HEK293 (cell line): ENCODE data around the gene UFC1.

Experiments used
- CTCF ChIA-PET: fragments of 350-600 bp; formaldehyde crosslinking; extraction: SDS; loops from one replicate; lab custom pipeline; 2021; ENCODE audit warnings: antibody characterized with exemption; lab: Yijun Ruan, JAX
- POLR2A ChIA-PET: fragments of 300-600 bp; formaldehyde crosslinking; extraction: SDS; loops from one replicate; lab custom pipeline; 2020; ENCODE audit warnings: antibody characterized with exemption, inconsistent platforms; lab: Yijun Ruan, JAX
- H3K27ac ChIP-seq: fragments of 200-500 bp; sonication (Bioruptor generic); 2 replicates; pipeline ENCODE4 v1.5.1; 2014; ENCODE audit warnings: low read depth, low read length, control low read depth, inconsistent platforms; ENCODE audit errors: extremely low read depth
- H3K36me3 ChIP-seq, 2 experiments: fragments of 200-500 bp in 1 of 2; sonication (Bioruptor generic) in 1 of 2; 1 replicate in 1 of 2; 2 replicates in 1 of 2; pipeline ENCODE4 v1.5.1; 2014 to 2017; ENCODE audit warnings: inconsistent platforms in 2 of 2, low read length in 2 of 2; ENCODE audit not compliant: control insufficient read depth in 2 of 2, insufficient read depth in 1 of 2
- H3K4me1 ChIP-seq: fragments of 200-500 bp; sonication (Bioruptor generic); 2 replicates; pipeline ENCODE4 v1.5.1; 2014; ENCODE audit warnings: mild to moderate bottlenecking, low read length, inconsistent platforms; ENCODE audit not compliant: control insufficient read depth, insufficient read depth
- H3K4me3 ChIP-seq: 2 replicates; pipeline ENCODE4 v1.5.1; 2011; ENCODE audit warnings: low read depth, mild to moderate bottlenecking, control low read depth, low read length, moderate library complexity
- H3K9me3 ChIP-seq: fragments of 200-500 bp; sonication (Bioruptor generic); 2 replicates; pipeline ENCODE4 v1.5.1; 2014; ENCODE audit warnings: low read depth, low read length, inconsistent platforms; ENCODE audit not compliant: control insufficient read depth, insufficient read depth
- GLI2 ChIP-seq: fragments of 450-650 bp; formaldehyde crosslinking; IDR thresholded peaks from 2 replicates; pipeline ENCODE4; 2017; ENCODE audit warnings: missing biosample characterization, missing genetic modification characterization, low read depth, borderline replicate concordance
- GLI4 ChIP-seq: fragments of 450-650 bp; formaldehyde crosslinking; IDR thresholded peaks from 2 replicates; pipeline ENCODE4 v1.5.1; 2016; ENCODE audit warnings: missing biosample characterization, missing genetic modification characterization
- GLIS1 ChIP-seq: fragments of 450-650 bp; formaldehyde crosslinking; IDR thresholded peaks from 2 replicates; pipeline ENCODE4 v1.5.1; 2016; ENCODE audit warnings: missing biosample characterization, missing genetic modification characterization
- KLF7 ChIP-seq: fragments of 450-650 bp; formaldehyde crosslinking; IDR thresholded peaks from 2 replicates; pipeline ENCODE4 v1.5.1; 2016; ENCODE audit warnings: missing biosample characterization, missing genetic modification characterization, borderline replicate concordance
- MEIS1 ChIP-seq: sonication (generic); formaldehyde crosslinking; IDR thresholded peaks from 2 replicates; pipeline ENCODE4 v1.8.1; 2022; ENCODE audit warnings: missing genetic modification reagents, mild to moderate bottlenecking, borderline replicate concordance
- OSR2 ChIP-seq: fragments of 450-650 bp; formaldehyde crosslinking; IDR thresholded peaks from 2 replicates; pipeline ENCODE4 v1.5.1; 2016; ENCODE audit warnings: missing biosample characterization, missing genetic modification characterization
- PRDM4 ChIP-seq: fragments of 450-650 bp; formaldehyde crosslinking; IDR thresholded peaks from 2 replicates; pipeline ENCODE4 v1.5.1; 2017; ENCODE audit warnings: missing biosample characterization, missing genetic modification characterization
- SALL2 ChIP-seq: fragments of 450-650 bp; formaldehyde crosslinking; IDR thresholded peaks from 2 replicates; pipeline ENCODE4 v1.5.0; 2017; ENCODE audit warnings: missing biosample characterization, mild to moderate bottlenecking, missing genetic modification characterization, borderline replicate concordance
- ZBTB17 ChIP-seq: fragments of 450-650 bp; formaldehyde crosslinking; IDR thresholded peaks from 2 replicates; pipeline ENCODE4 v1.5.1; 2016; ENCODE audit warnings: missing biosample characterization, missing genetic modification characterization
- ZBTB20 ChIP-seq: fragments of 450-650 bp; formaldehyde crosslinking; IDR thresholded peaks from 2 replicates; pipeline ENCODE4 v1.5.1; 2016; ENCODE audit warnings: missing biosample characterization, missing genetic modification characterization
- ZFP3 ChIP-seq: fragments of 450-650 bp; formaldehyde crosslinking; IDR thresholded peaks from 2 replicates; pipeline ENCODE4 v1.5.1; 2016; ENCODE audit warnings: low read depth, missing biosample characterization, missing genetic modification characterization
- ZNF133 ChIP-seq: fragments of 450-650 bp; formaldehyde crosslinking; IDR thresholded peaks from 2 replicates; pipeline ENCODE4 v1.5.1; 2016; ENCODE audit warnings: missing biosample characterization, missing genetic modification characterization
- ZNF138 ChIP-seq: fragments of 450-650 bp; formaldehyde crosslinking; IDR thresholded peaks from 2 replicates; pipeline ENCODE4 v1.5.1; 2016; ENCODE audit warnings: missing biosample characterization, missing genetic modification characterization, borderline replicate concordance
- ZNF148 ChIP-seq: fragments of 450-650 bp; formaldehyde crosslinking; IDR thresholded peaks from 2 replicates; pipeline ENCODE4 v1.5.0; 2017; ENCODE audit warnings: missing biosample characterization, missing genetic modification characterization, borderline replicate concordance
- ZNF26 ChIP-seq: fragments of 450-650 bp; formaldehyde crosslinking; IDR thresholded peaks from 2 replicates; pipeline ENCODE4 v1.5.1; 2016; ENCODE audit warnings: missing biosample characterization, missing genetic modification characterization
- ZNF266 ChIP-seq: fragments of 450-650 bp; formaldehyde crosslinking; IDR thresholded peaks from 2 replicates; pipeline ENCODE4 v1.5.1; 2016; ENCODE audit warnings: missing biosample characterization, missing genetic modification characterization, low read depth
- ZNF324 ChIP-seq: fragments of 450-650 bp; formaldehyde crosslinking; IDR thresholded peaks from 2 replicates; pipeline ENCODE4 v1.5.1; 2016; ENCODE audit warnings: missing biosample characterization, missing genetic modification characterization
- ZNF335 ChIP-seq: fragments of 450-650 bp; formaldehyde crosslinking; conservative IDR thresholded peaks from 2 replicates; pipeline ENCODE4 v1.5.1; 2016; ENCODE audit warnings: missing biosample characterization, missing genetic modification characterization
- ZNF416 ChIP-seq: fragments of 450-650 bp; formaldehyde crosslinking; IDR thresholded peaks from 2 replicates; pipeline ENCODE4 v1.5.1; 2016; ENCODE audit warnings: missing biosample characterization, missing genetic modification characterization
- ZNF513 ChIP-seq: fragments of 450-650 bp; IDR thresholded peaks from 2 replicates; pipeline ENCODE4 v1.5.1; 2018; ENCODE audit warnings: missing biosample characterization, missing genetic modification characterization
- ZNF530 ChIP-seq: fragments of 450-650 bp; formaldehyde crosslinking; IDR thresholded peaks from 2 replicates; pipeline ENCODE4 v1.5.1; 2016; ENCODE audit warnings: low read depth, missing biosample characterization, missing genetic modification characterization
- ZNF544 ChIP-seq: fragments of 450-650 bp; formaldehyde crosslinking; IDR thresholded peaks from 2 replicates; pipeline ENCODE4 v1.5.0; 2017; ENCODE audit warnings: missing biosample characterization, missing genetic modification characterization
- ZNF621 ChIP-seq: fragments of 450-650 bp; formaldehyde crosslinking; IDR thresholded peaks from 2 replicates; pipeline ENCODE4 v1.5.1; 2017; ENCODE audit warnings: missing biosample characterization, missing genetic modification characterization
- ZNF639 ChIP-seq: fragments of 450-650 bp; formaldehyde crosslinking; IDR thresholded peaks from 2 replicates; pipeline ENCODE4 v1.5.1; 2016; ENCODE audit warnings: missing biosample characterization, missing genetic modification characterization

UFC1 gene

GRCh38 chr1:161131523-161132409, 22.0 kb upstream of the UFC1 start (continued):
- TF ChIP-seq ZNF148 (no peak), ZNF513 (tag by site-specific recombination) (no peak), ZNF530 (tag by site-specific recombination) (0 out of 2 replicates have a peak, but pooled peaks have one; percentile 28), KLF7 (tag by site-specific recombination) (no peak), ZNF138 (tag by site-specific recombination) (no peak), ZNF544 (no peak), ZNF133 (tag by site-specific recombination) (no peak), SALL2 (tag by site-specific recombination) (0 out of 2 replicates have a peak, but pooled peaks have one; percentile 31), ZNF621 (tag by site-specific recombination) (no peak), ZNF639 (tag by site-specific recombination) (no peak; the same call in 1 of the 2 replicates), ZNF266 (0 out of 2 replicates have a peak, but pooled peaks have one; percentile 43), GLIS1 (tag by site-specific recombination) (peak; percentile 5; the same call in 1 of the 2 replicates), ZNF324 (tag by site-specific recombination) (no peak; the same call in 1 of the 2 replicates), ZNF26 (no peak), ZFP3 (tag by site-specific recombination) (no peak)
- TF ChIP-seq, all 188 proteins: peak for 61

GRCh38 chr1:161132410-161133219, 21.2 kb upstream of the UFC1 start, which contains the start of gene DEDD:
TSS of gene DEDD (minus strand) at chr1:161132667. CDS start at chr1:161124462, 8,205 bp downstream.
- Histone ChIP-seq H3K9me3 (no peaks in the 10 kb centered on the region), H3K36me3 (peaks cover 0 to 34% of the 10 kb centered on the region in 2 experiments; a peak in 2 of 3 replicates), H3K4me1 (0 out of 2 replicates have a peak, but pooled peaks cover 2% of the 10 kb centered on the region), H3K27ac (peak within 1 kb of the TSS; percentile 91), H3K4me3 (peak within 1 kb of the TSS; percentile 84)
- ChIA-PET POLR2A (interaction anchor here (0.6 to 3.8 kb wide), 15 partner anchors 9 to 693 kb away, joined by 3 to 28 read pairs (median 5); partner anchors contain the start of genes F11R, NIT1, PFDN2 and PPOX), CTCF (interaction anchor here (0.6 to 1.4 kb wide), 5 partner anchors 13 to 154 kb away, joined by 3 to 5 read pairs (median 3); partner anchors contain the start of gene PPOX)
- TF ChIP-seq GLI4 (no peak), PRDM4 (no peak), ZBTB20 (tag by site-specific recombination) (peak; percentile 97), ZNF266 (no peak), ZNF416 (tag by site-specific recombination) (no peak), ZNF335 (tag by site-specific recombination) (peak; percentile 89), OSR2 (tag by site-specific recombination) (0 out of 2 replicates have a peak, but pooled peaks have one; percentile 11), GLI2 (no peak), MEIS1 (CRISPR knock-in tag) (no peak), KLF7 (tag by site-specific recombination) (no peak), ZBTB17 (tag by site-specific recombination) (peak; percentile 99)
